ENCODE measurements around the gene SIAH1.
"Not testable (repeated sequence)": the region's sequence is repeated elsewhere in the genome, so short reads cannot be mapped to it uniquely, and the experiment has no call there.

The SIAH1 gene

GRCh38 chr16:48326915-48327314 is 58.3 kb downstream of the SIAH1 start:
- DNase-seq: no peak

DNA sequence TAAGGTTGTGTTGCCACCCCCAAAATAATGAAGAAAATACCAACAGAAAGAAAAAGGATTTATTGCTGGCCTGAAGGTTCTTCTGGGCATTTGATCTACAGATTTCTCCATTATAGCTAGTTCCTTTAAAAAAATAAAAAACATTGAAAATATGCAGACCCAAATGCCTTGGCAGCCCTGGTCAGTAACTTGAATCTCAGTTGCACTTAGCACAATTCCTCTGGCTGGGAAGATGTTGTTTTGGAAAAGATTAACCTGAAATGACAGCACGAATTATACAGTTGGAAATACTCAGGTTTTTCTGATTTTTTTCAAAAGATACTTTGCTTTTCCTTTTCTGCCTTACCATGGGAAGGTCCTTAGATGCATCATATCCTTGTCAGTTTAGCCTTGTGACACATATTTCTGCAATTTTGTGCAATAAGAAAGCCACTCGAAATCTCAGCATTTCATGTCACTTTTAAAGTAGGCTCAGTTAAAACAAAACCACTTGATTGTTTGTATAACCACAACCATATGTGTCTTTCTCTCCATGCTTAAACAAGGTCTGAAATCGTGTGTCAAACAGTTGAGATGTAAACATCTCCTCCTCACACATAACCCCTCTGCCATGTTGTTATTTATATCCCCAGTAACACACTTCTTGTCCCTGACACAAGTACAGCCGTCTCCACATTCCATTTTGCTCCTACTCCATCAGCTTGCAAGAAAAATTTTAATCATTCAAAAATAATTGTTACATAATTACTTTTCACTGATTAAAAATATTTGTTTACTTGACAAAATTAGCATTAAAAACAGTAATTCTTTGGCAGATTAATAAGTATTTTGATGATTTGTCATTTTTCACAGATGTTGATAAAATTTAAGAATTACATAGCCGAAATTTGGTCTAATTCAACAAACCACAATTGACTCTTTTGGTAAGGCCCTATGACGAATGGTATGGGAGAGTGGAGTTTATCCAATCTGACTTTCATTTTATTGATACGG is 61.1 kb downstream of the SIAH1 start:
- DNase-seq: no peak

- DNase-seq: no peak
Measured at GRCh38 chr16:48321317-48322036, 63.7 kb downstream of the SIAH1 start.

- no peak for DNase-seq
Measured at GRCh38 chr16:48318630-48319029, 66.6 kb downstream of the SIAH1 start.

DNA sequence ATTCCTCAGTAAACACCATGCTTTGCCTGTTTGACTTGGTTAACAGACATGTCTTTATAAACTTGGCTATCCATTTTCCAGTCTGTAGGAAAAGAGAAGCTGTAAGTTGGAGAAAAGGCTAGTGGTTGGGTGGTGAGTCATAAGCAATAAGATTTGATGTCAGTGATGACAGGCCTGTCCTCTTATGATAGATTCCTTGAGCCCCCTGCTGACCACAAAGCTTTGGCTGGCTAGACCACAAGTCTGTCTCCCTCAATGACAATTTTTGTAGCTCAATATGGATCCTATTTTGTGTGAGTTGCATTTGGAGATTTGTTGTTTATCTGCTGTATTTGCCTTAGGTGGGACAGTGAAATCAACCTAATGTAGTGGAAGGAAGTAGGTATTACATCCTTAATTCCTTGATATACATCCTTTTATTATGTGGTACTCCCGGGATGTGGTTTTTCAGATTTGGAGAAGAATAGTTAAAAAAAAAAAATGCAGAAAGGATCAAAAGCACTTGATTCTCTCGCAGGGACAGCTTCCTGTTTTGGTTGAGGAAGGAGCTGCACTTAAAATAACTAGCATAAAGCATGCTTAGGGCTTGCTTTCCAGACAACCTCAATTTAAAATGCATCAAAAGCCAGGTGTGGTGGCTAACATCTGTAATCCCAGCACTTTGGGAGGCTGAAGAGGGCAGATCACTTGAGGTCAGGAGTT is 67.4 kb downstream of the SIAH1 start:
- no peak for DNase-seq

GRCh38 chr16:48317026-48317425 is 68.2 kb downstream of the SIAH1 start:
- DNase-seq: no peak

DNA sequence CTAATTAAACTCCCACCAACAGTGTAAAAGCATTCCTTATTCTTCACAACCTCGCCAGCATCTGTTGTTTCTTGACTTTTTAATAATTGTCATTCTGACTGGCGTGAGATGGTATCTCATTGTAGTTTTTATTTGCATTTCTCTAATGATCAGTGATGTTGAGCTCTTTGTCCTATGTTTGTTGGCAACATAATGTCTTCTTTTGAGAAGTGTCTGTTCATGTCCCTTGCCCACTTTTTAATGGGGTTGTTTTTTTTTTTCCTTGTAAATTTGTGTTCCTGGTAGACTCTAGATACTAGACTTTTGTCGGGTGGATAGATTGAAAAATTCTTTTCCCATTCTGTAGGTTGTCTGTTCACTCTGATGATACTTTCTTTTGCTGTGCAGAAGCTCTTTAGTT is 71.3 kb downstream of the SIAH1 start:
- not testable (repeated sequence) for DNase-seq

DNA sequence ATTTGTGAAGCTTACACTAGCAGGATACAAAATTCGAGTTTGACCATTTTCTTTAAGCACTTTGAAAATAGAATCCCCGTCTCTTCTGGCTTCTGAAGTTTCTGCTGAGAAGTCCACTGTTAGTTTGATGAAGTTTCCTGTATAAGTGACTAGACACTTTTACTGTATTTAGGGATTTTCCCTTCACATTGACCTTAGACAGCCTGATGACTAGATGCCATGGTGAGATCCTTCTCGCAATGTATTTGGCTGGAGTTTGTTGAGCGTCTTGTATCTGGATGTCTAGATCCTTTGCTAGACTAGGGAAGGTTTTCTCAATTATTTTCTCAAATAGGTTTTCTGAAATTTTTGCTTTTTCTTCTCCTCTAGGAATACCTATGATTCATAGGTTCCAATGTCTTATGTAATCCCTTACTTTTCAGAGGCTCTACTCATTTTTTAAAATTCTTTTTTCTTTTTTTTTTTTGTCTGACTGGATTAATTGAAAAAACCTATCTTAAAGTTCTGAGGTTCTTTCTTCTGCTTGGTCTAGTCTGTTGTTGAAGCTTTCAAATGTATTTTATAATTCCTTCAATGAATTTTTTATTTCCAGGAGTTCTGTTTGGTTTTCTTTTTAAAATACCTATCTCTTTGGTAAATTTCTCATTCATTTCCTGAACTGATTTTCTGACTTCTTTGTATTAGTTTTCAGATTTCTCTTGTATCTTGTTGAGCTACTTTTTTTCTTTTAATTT is 74.1 kb downstream of the SIAH1 start:
- no peak for DNase-seq

Measured in NCI-H1105 (cell line).